CD14-positive monocyte (primary cell): ENCODE measurements around the gene LHX6. TPM values are rescaled to one million over a fixed set of nuclear protein-coding genes. Genes with fewer than 3 reads are reported as not detected.
A peak's percentile ranks its signal among the peaks of the same experiment; 100 is the strongest.

Experiments used
- DNase-seq, 3 donors: peaks; one replicate each; pipeline ENCODE4 v3.0.0-alpha.2; 2011 to 2022
- H2AFZ ChIP-seq: 2 replicates; pipeline ENCODE4 v1.6.0; 2012; ENCODE audit warnings: mild to moderate bottlenecking, low read depth, low read length, inconsistent platforms; ENCODE audit not compliant: insufficient read depth, poor library complexity, severe bottlenecking
- H3K27ac ChIP-seq, 2 donors: 1 replicate in 1 of 2; 2 replicates in 1 of 2; pipeline ENCODE4 v1.5.1; 2012 to 2013; ENCODE audit warnings: low read length in 2 of 2, control low read depth in 1 of 2, inconsistent platforms in 1 of 2, low read depth in 1 of 2, mild to moderate bottlenecking in 1 of 2
- H3K27me3 ChIP-seq, 2 donors: one replicate each; pipeline versions ENCODE4 v1.6.0 to v1.6.1; 2011 to 2013; ENCODE audit warnings: low read length in 2 of 2; ENCODE audit not compliant: control insufficient read depth in 2 of 2, insufficient read depth in 2 of 2
- H3K36me3 ChIP-seq, 2 donors: replicated peaks in 1 of 2; 1 replicate in 1 of 2; 2 replicates in 1 of 2; pipeline versions ENCODE4 v1.5.1 to v1.6.1; 2012 to 2013; ENCODE audit warnings: low read length in 2 of 2, control low read depth in 1 of 2, inconsistent platforms in 1 of 2, mild to moderate bottlenecking in 1 of 2; ENCODE audit not compliant: insufficient read depth in 2 of 2, control insufficient read depth in 1 of 2
- H3K4me1 ChIP-seq, 2 donors: 1 replicate in 1 of 2; 2 replicates in 1 of 2; pipeline versions ENCODE4 v1.5.1 to v1.6.1; 2012 to 2013; ENCODE audit warnings: low read length in 2 of 2, control low read depth in 1 of 2, inconsistent platforms in 1 of 2, mild to moderate bottlenecking in 1 of 2, moderate library complexity in 1 of 2; ENCODE audit not compliant: insufficient read depth in 2 of 2, control insufficient read depth in 1 of 2
- H3K4me2 ChIP-seq: replicated peaks from 2 replicates; pipeline ENCODE3; 2012; ENCODE audit warnings: low read length, moderate library complexity, mild to moderate bottlenecking; ENCODE audit not compliant: poor library complexity, severe bottlenecking; ENCODE audit errors: extremely low read depth
- H3K4me3 ChIP-seq, 3 experiments: fragments of 200-600 bp in 1 of 3; sonication (generic) in 1 of 3; replicated peaks in 1 of 3; 1 replicate in 2 of 3; 2 replicates in 1 of 3; pipeline ENCODE4 v1.5.1; 2011 to 2013; ENCODE audit warnings: low read length in 3 of 3, mild to moderate bottlenecking in 3 of 3, control low read depth in 2 of 3, low read depth in 2 of 3, inconsistent platforms in 1 of 3, moderate library complexity in 1 of 3
- H3K79me2 ChIP-seq: 2 replicates; pipeline ENCODE4 v1.6.0; 2012; ENCODE audit warnings: mild to moderate bottlenecking, control low read depth, inconsistent platforms, low read length, moderate library complexity; ENCODE audit not compliant: insufficient read depth
- H3K9ac ChIP-seq: 2 replicates; pipeline ENCODE4 v1.6.0; 2017; ENCODE audit warnings: low read length, mild to moderate bottlenecking; ENCODE audit not compliant: insufficient read depth, poor library complexity, severe bottlenecking
- H3K9me3 ChIP-seq, 2 donors: replicated peaks in 1 of 2; 1 replicate in 1 of 2; 2 replicates in 1 of 2; pipeline versions ENCODE4 v1.5.1 to v1.6.1; 2012 to 2013; ENCODE audit warnings: low read length in 2 of 2, control low read depth in 1 of 2; ENCODE audit not compliant: control insufficient read depth in 1 of 2, insufficient read depth in 1 of 2
- H4K20me1 ChIP-seq: 2 replicates; pipeline ENCODE4 v1.6.0; 2012; ENCODE audit warnings: mild to moderate bottlenecking, low read length, control low read depth, moderate library complexity; ENCODE audit not compliant: insufficient read depth
- H3K27ac Mint-ChIP-seq, 7 donors: one replicate each; pipeline ENCODE4 v1.8.0; 2020; ENCODE audit warnings: mild to moderate bottlenecking in 7 of 7, mixed read lengths in 7 of 7, moderate library complexity in 6 of 7, inconsistent platforms in 2 of 7
- H3K27me3 Mint-ChIP-seq, 3 donors: one replicate each; pipeline ENCODE4 v1.8.0; 2021 to 2022; ENCODE audit warnings: low read depth in 3 of 3, mild to moderate bottlenecking in 3 of 3, mixed read lengths in 3 of 3, moderate library complexity in 3 of 3, inconsistent platforms in 1 of 3
- H3K36me3 Mint-ChIP-seq, 2 donors: one replicate each; pipeline ENCODE4 v1.8.0; 2020; ENCODE audit warnings: mixed read lengths in 2 of 2, inconsistent platforms in 1 of 2, mild to moderate bottlenecking in 1 of 2
- H3K4me1 Mint-ChIP-seq: one replicate; pipeline ENCODE4 v1.8.0; 2020; ENCODE audit warnings: mild to moderate bottlenecking, mixed read lengths
- H3K4me3 Mint-ChIP-seq, 2 donors: one replicate each; pipeline ENCODE4 v1.8.0; 2020; ENCODE audit warnings: mild to moderate bottlenecking in 2 of 2, mixed read lengths in 2 of 2, moderate library complexity in 1 of 2
- H3K9me3 Mint-ChIP-seq, 7 donors: one replicate each; pipeline ENCODE4 v1.8.0; 2020 to 2022; ENCODE audit warnings: mixed read lengths in 7 of 7, mild to moderate bottlenecking in 6 of 7, moderate library complexity in 6 of 7, inconsistent platforms in 2 of 7
- CTCF ChIP-seq: fragments of 200-600 bp; IDR thresholded peaks from one replicate; pipeline ENCODE4 v1.8.0; 2022; ENCODE audit warnings: antibody characterized with exemption, mild to moderate bottlenecking
- WGBS: methylation state at CpG from one replicate; pipeline ENCODE4 v1.1.5; 2013; ENCODE audit warnings: missing lambda C conversion rate; ENCODE audit not compliant: insufficient coverage; 5-methylcytosine and 5-hydroxymethylcytosine counted together
- intact Hi-C, 2 donors: fragments of 100-400 bp; cut with micrococcal nuclease; formaldehyde crosslinking; loops; one replicate each; pipeline versions ENCODE4 v1.15.0 to v1.15.1; 2023
- polyA plus RNA-seq, 3 donors: library from polyadenylated mRNA; depleted of rRNA in 1 of 3; unstranded in 2 of 3; stranded (reverse) in 1 of 3; fragments of 300-500 nt in 2 of 3; fragments of >200 nt in 1 of 3; fragmentation: Illumina TruSeq in 2 of 3; gene quantifications; 1 replicate in 2 of 3; 2 replicates in 1 of 3; pipeline ENCODE4 v1.2.3, GENCODE V29; 2012 to 2021

LHX6 gene
- polyA plus RNA-seq, 3 donors: not detected

- H3K27me3 ChIP-seq: peaks cover 73 to 97% of the 10 kb centered on the region in 2 donors
- H3K4me3 Mint-ChIP-seq: no peak overlapping the region
These were observed 11.8 kb downstream of the LHX6 start for GRCh38 chr9:122216798-122217418.

GRCh38 chr9:122216138-122216797, 12.5 kb downstream of the LHX6 start:
- Mint-ChIP-seq H3K27ac (no peak overlapping the region), H3K9me3 (peaks cover 0 to 27% (median 11%) of the 10 kb centered on the region in 7 donors), H3K4me3 (peak overlapping the region in 1 of 2 donors; percentile 39), H3K27me3 (peaks cover 92 to 98% (median 93%) of the 10 kb centered on the region in 3 donors), H3K4me1 (peaks cover 38% of the 10 kb centered on the region), H3K36me3 (peaks cover 0 to 11% of the 10 kb centered on the region in 2 donors)
- no peaks in the 10 kb centered on the region for H3K36me3 ChIP-seq
- intact Hi-C loops: no loop called here
- peaks cover 0 to 56% of the 10 kb centered on the region in 2 donors for H3K9me3 ChIP-seq
- no peak for DNase-seq
- no peak overlapping the region for H3K4me3 ChIP-seq
- no peak overlapping the region for H3K9ac ChIP-seq
- H3K4me1 ChIP-seq: peaks cover 17 to 23% of the 10 kb centered on the region in 2 donors
- peaks cover 67 to 93% of the 10 kb centered on the region in 2 donors for H3K27me3 ChIP-seq
- no peak overlapping the region for H3K4me2 ChIP-seq
- no peak for TF ChIP-seq CTCF
- H4K20me1 ChIP-seq: no peaks in the 10 kb centered on the region
- no CpG with 5 or more reads among the region's 4 CpGs for WGBS
- H2AFZ ChIP-seq: no peak overlapping the region
- no peaks in the 10 kb centered on the region for H3K79me2 ChIP-seq
- H3K27ac ChIP-seq: no peak overlapping the region

More at GRCh38 chr9:122216798-122217418, 11.8 kb downstream of the LHX6 start:
- Histone ChIP-seq H2AFZ (no peak overlapping the region), H3K79me2 (no peaks in the 10 kb centered on the region), H3K4me1 (peaks cover 17 to 23% of the 10 kb centered on the region in 2 donors), H4K20me1 (no peaks in the 10 kb centered on the region), H3K4me3 (no peak overlapping the region), H3K4me2 (no peak overlapping the region), H3K9me3 (peaks cover 0 to 60% of the 10 kb centered on the region in 2 donors), H3K9ac (no peak overlapping the region), H3K36me3 (no peaks in the 10 kb centered on the region), H3K27ac (no peak overlapping the region)
- Mint-ChIP-seq H3K27me3 (peaks cover 94 to 100% (median 96%) of the 10 kb centered on the region in 3 donors), H3K4me1 (peaks cover 38% of the 10 kb centered on the region), H3K36me3 (peaks cover 0 to 11% of the 10 kb centered on the region in 2 donors), H3K9me3 (peaks cover 0 to 30% (median 11%) of the 10 kb centered on the region in 7 donors), H3K27ac (no peak overlapping the region)
- 90% methylated on average over 26 of the region's 35 CpGs for WGBS
- intact Hi-C loops: no loop called here
- no peak for DNase-seq
- TF ChIP-seq CTCF: no peak
